ENCODE measurements around the gene PTPRG.

Gene PTPRG

GRCh38 chr3:62024882-62025281, 463.5 kb downstream of the PTPRG start:
- TF ChIP-seq CTCF (conservative IDR thresholded peaks at IDR 0.05): no peak
- no peak overlapping the region for H3K27ac ChIP-seq

DNA sequence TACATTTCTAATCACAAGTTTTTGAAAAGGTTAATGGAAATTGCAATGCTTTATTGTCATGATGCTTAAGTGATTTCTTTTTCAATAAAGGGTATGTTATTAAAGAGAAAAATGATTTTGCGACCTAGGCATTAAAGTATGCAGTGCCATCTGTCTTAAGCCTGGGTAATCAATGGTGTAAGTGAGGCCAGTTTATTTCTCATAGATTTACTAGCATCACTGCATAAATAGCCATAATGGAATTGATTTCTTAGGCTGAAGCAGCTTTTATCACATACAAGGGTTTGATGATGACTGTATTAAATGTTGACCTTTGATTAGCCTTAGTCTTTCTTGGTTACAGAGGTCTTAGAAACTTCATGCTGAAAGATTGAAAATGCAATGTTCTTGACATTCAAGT, 464.5 kb downstream of the PTPRG start:
- no peak overlapping the region for H3K27ac ChIP-seq
- TF ChIP-seq CTCF (conservative IDR thresholded peaks at IDR 0.05): no peak

DNA sequence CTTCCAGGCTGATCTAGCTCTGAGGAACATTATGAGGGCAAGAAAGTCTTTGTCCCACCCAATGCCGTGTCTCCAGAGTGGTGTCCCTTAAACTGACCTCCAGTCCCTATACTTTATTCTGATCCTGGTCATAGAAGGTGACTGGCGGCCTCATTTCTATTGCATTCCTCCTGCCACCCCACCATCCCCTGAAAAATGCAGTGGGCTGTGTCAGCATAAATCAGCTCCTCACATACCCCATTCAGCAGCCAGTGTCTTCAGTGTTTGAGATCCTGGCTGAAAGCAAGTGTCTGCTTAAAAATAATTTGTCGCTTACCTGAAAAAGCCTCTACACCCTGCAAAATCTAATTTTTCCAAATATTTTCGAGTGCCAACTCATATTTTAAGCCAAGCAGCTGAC, 465.9 kb downstream of the PTPRG start:
- no peak for TF ChIP-seq CTCF (conservative IDR thresholded peaks at IDR 0.05)
- H3K27ac ChIP-seq: no peak overlapping the region

GRCh38 chr3:62027796-62028195, 466.4 kb downstream of the PTPRG start:
- TF ChIP-seq CTCF (conservative IDR thresholded peaks at IDR 0.05): no peak
- no peak overlapping the region for H3K27ac ChIP-seq

DNA sequence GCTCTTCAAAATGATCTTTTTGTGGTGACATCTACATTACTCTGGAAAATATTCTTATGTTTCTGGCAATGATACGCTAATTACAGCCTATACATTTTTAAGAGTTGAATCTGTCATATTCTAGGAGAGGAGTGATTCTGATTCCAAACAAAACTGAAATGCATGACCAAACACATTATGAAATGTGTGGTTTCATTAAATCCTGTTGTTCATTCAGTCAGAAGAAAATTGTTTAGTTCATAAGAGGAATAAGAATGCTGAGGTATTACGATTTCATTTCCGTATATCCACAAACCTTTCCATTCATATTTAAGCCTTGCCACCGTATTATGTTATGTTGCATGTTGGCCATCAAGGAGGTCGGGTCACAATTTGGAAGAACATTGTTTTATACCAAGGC, 466.9 kb downstream of the PTPRG start:
- no peak for TF ChIP-seq CTCF (conservative IDR thresholded peaks at IDR 0.05)
- H3K27ac ChIP-seq: no peak overlapping the region

DNA sequence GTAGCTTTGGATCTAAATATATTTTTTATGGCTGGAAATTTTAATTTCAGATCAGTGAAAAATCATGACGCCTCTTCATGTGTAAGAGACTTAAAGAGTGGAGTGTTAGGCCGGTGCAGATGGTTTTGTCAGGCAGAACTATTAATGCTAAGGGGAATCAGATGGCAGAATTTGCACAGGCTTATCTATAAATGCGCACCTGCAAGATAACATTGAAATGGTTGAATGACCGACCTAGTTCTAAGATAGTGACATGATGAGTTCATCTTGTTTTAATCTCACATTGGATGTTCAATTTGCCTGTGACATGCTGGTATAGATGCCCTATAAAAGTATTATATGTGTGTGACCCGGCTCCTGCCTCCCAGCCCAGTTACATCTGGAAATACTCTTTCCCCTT, 471.4 kb downstream of the PTPRG start:
- no peak overlapping the region for H3K27ac ChIP-seq
- no peak for TF ChIP-seq CTCF (conservative IDR thresholded peaks at IDR 0.05)

DNA sequence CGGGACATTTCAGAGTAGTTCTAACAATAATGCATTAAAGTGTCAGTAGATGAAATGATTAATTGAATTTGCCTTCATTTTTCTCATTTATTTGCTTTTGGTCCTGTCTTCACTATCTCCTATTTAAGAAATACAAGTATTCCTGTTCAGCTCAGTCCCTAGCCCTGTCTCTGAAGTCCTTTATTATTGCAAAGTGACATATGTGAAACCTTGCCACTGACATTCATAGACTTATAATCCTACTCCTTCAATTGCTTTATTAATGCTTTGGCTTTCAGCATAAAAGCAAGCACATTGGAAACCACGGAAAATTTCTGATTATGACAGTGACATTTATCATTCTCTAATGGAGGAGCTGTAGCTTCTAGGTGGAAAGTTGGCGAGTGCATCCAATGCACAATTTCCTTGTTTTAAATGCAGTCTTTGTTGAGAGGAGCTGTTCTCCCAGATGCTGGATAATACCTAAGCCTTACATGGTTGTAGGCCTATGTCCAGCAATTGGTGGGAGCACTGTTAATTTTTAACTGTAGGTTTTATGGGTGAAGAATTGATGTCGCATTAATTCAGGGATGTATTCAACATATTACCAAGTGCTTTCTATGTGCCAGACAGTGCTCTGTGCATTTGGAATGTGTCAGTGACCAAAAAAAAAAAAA, 474.2 kb downstream of the PTPRG start:
- no peak overlapping the region for H3K27ac ChIP-seq
- TF ChIP-seq CTCF (conservative IDR thresholded peaks at IDR 0.05): no peak

Data from VCaP (cell line).